ENCODE data around the gene ESYT2.
"Not testable (repeated sequence)": the region's sequence is repeated elsewhere in the genome, so short reads cannot be mapped to it uniquely, and the experiment has no call there.

The ESYT2 gene

GRCh38 chr7:158702196-158702595 lies 127.1 kb downstream of the ESYT2 start:
- Histone ChIP-seq H3K9ac (ENCODE audit: low read depth in 1 of 2, low read length in 2 of 2) (no peak overlapping the region), H3K9me3 (ENCODE audit: control insufficient read depth in 1 of 2, low read length in 2 of 2) (no peaks in the 10 kb centered on the region), H3K4me3 (ENCODE audit: low read depth in 1 of 2, low read length in 2 of 2) (no peak overlapping the region), H3K27me3 (ENCODE audit: control insufficient read depth in 1 of 2, insufficient read depth in 2 of 2, low read length in 2 of 2) (no peaks in the 10 kb centered on the region), H3K36me3 (ENCODE audit: control insufficient read depth in 1 of 2, insufficient read depth in 2 of 2, low read length in 2 of 2) (peaks cover 0 to 3% of the 10 kb centered on the region in 2 donors), H3K27ac (ENCODE audit: low read depth, low read length) (no peak overlapping the region), H3K4me1 (ENCODE audit: control insufficient read depth in 1 of 2, insufficient read depth in 2 of 2, low read length in 2 of 2) (peaks cover 15% of the 10 kb centered on the region in 2 donors)

DNA sequence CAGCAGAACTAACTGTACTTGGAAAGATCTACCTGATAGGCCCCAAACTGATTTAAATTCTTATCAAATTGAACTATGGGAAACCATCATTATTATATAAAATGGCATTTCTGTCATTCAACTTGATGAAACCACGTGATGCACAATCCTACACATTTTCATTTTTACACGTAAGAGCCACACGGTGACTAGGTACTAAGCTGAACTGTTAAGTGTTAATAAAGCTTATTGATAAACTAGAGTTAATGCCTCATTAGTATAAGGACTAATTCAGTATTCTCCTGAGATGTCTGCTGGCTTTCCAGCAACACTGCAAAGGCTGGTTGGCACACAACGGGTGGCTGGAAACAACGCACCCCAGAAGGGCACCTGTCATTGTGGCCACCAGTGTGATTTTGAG lies 129.3 kb downstream of the ESYT2 start:
- Histone ChIP-seq H3K9me3 (ENCODE audit: control insufficient read depth in 1 of 2, low read length in 2 of 2) (no peaks in the 10 kb centered on the region), H3K4me1 (ENCODE audit: control insufficient read depth in 1 of 2, insufficient read depth in 2 of 2, low read length in 2 of 2) (peaks cover 10 to 16% of the 10 kb centered on the region in 2 donors), H3K27me3 (ENCODE audit: control insufficient read depth in 1 of 2, insufficient read depth in 2 of 2, low read length in 2 of 2) (no peaks in the 10 kb centered on the region), H3K4me3 (ENCODE audit: low read depth in 1 of 2, low read length in 2 of 2) (no peak overlapping the region), H3K36me3 (ENCODE audit: control insufficient read depth in 1 of 2, insufficient read depth in 2 of 2, low read length in 2 of 2) (peaks cover 0 to 3% of the 10 kb centered on the region in 2 donors), H3K27ac (ENCODE audit: low read depth, low read length) (no peak overlapping the region), H3K9ac (ENCODE audit: low read depth in 1 of 2, low read length in 2 of 2) (no peak overlapping the region)

GRCh38 chr7:158699341-158699740 lies 130.0 kb downstream of the ESYT2 start:
- H3K27me3 ChIP-seq (ENCODE audit: control insufficient read depth in 1 of 2, insufficient read depth in 2 of 2, low read length in 2 of 2): no peaks in the 10 kb centered on the region
- no peak overlapping the region for H3K27ac ChIP-seq (ENCODE audit: low read depth, low read length)
- peaks cover 0 to 3% of the 10 kb centered on the region in 2 donors for H3K36me3 ChIP-seq (ENCODE audit: control insufficient read depth in 1 of 2, insufficient read depth in 2 of 2, low read length in 2 of 2)
- no peaks in the 10 kb centered on the region for H3K9me3 ChIP-seq (ENCODE audit: control insufficient read depth in 1 of 2, low read length in 2 of 2)
- no peak overlapping the region for H3K4me3 ChIP-seq (ENCODE audit: low read depth in 1 of 2, low read length in 2 of 2)
- H3K4me1 ChIP-seq (ENCODE audit: control insufficient read depth in 1 of 2, insufficient read depth in 2 of 2, low read length in 2 of 2): peaks cover 9 to 16% of the 10 kb centered on the region in 2 donors
- H3K9ac ChIP-seq (ENCODE audit: low read depth in 1 of 2, low read length in 2 of 2): no peak overlapping the region

DNA sequence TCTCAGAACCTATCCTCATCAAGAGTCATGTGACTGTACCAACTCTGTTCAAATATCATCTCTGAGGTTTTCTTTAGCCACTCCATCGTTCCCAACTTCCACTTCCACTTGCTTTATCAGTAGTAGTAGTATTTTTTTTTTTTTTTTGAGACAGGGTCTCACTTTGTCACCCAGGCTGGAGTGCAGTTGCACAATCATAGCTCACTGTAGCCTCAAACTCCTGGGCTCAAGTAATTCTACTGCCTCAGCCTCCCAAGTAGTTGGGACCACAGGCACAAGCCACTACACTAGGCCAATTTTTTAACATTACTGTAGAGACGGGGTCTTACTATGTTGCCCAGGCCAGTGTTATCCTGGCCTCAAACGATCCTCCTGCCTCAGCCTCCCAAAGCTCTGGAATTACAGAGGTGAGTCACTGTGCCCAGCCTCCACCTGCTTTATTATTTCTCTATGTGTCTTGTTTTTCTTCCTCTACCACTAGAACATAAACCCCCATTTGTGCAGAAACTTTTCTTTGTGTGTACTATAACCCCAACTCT lies 130.6 kb downstream of the ESYT2 start:
- Histone ChIP-seq H3K9ac (ENCODE audit: low read depth in 1 of 2, low read length in 2 of 2) (no peak overlapping the region), H3K27me3 (ENCODE audit: control insufficient read depth in 1 of 2, insufficient read depth in 2 of 2, low read length in 2 of 2) (no peaks in the 10 kb centered on the region), H3K4me1 (ENCODE audit: control insufficient read depth in 1 of 2, insufficient read depth in 2 of 2, low read length in 2 of 2) (peaks cover 3 to 11% of the 10 kb centered on the region in 2 donors), H3K36me3 (ENCODE audit: control insufficient read depth in 1 of 2, insufficient read depth in 2 of 2, low read length in 2 of 2) (peaks cover 0 to 3% of the 10 kb centered on the region in 2 donors), H3K9me3 (ENCODE audit: control insufficient read depth in 1 of 2, low read length in 2 of 2) (no peaks in the 10 kb centered on the region), H3K4me3 (ENCODE audit: low read depth in 1 of 2, low read length in 2 of 2) (no peak overlapping the region), H3K27ac (ENCODE audit: low read depth, low read length) (no peak overlapping the region)

DNA sequence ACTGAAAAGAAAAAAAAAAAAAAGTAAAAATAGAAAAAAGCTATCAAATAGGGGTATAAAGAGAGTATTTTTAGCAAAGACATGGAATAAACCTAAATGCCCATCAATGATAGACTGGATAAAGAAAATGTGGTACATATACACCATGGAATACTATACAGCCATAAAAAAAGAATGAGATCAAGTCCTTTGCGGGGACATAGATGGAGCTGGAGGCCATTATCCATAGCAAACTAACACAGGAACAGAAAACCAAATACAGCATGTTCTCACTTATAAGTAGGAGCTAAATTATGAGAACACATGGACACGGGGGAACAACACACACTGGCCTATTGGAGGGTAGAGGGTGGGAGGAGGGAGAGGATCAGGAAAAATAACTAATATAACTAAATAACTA lies 131.7 kb downstream of the ESYT2 start:
- H3K27me3 ChIP-seq (ENCODE audit: control insufficient read depth in 1 of 2, insufficient read depth in 2 of 2, low read length in 2 of 2); H3K36me3 ChIP-seq (ENCODE audit: control insufficient read depth in 1 of 2, insufficient read depth in 2 of 2, low read length in 2 of 2); H3K4me3 ChIP-seq (ENCODE audit: low read depth in 1 of 2, low read length in 2 of 2): not testable (repeated sequence)

DNA sequence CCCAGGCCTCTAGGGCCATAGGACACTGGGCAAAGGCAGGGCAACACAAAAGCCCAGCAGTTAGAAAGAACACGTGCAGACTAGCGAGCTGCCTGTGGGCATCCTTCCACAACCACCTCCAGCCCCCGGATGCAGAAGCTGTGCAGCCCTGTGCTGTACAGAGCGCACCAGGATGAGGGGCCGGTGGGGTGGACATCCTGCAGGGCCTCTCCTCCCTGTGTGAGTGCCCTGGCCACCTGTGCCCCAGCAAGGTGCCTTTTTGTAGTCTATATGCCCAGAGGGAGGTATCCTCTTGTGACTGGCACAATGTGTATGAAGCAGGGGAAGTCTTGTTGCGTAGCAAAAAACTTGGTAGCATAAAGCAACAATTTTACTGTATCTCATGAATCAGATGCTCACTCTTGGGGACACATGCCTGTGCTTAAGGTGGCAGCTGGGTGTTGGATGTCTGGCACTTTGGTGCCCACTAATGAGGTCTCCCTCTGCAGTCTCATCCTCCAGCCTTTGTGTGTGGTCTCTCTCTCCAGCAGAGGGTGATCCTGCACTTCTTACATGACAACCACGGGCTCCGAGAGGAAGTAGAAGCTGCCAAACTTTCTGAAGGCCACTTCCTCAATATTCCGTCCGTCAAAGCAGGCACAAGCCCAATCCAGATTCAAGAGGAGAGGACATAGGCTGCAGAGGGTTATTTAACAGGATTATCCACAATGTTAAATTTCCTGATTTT lies 133.4 kb downstream of the ESYT2 start:
- no peak overlapping the region for H3K4me3 ChIP-seq (ENCODE audit: low read depth in 1 of 2, low read length in 2 of 2)
- no peaks in the 10 kb centered on the region for H3K9me3 ChIP-seq (ENCODE audit: control insufficient read depth in 1 of 2, low read length in 2 of 2)
- H3K36me3 ChIP-seq (ENCODE audit: control insufficient read depth in 1 of 2, insufficient read depth in 2 of 2, low read length in 2 of 2): peaks cover 0 to 3% of the 10 kb centered on the region in 2 donors
- H3K9ac ChIP-seq (ENCODE audit: low read depth in 1 of 2, low read length in 2 of 2): no peak overlapping the region
- H3K4me1 ChIP-seq (ENCODE audit: control insufficient read depth in 1 of 2, insufficient read depth in 2 of 2, low read length in 2 of 2): peaks cover 0 to 5% of the 10 kb centered on the region in 2 donors
- no peaks in the 10 kb centered on the region for H3K27me3 ChIP-seq (ENCODE audit: control insufficient read depth in 1 of 2, insufficient read depth in 2 of 2, low read length in 2 of 2)
- no peak overlapping the region for H3K27ac ChIP-seq (ENCODE audit: low read depth, low read length)

More for the DNA sequence above, 131.7 kb downstream of the ESYT2 start:
- H3K9me3 ChIP-seq (ENCODE audit: control insufficient read depth in 1 of 2, low read length in 2 of 2); H3K27ac ChIP-seq (ENCODE audit: low read depth, low read length); H3K4me1 ChIP-seq (ENCODE audit: control insufficient read depth in 1 of 2, insufficient read depth in 2 of 2, low read length in 2 of 2); H3K9ac ChIP-seq (ENCODE audit: low read depth in 1 of 2, low read length in 2 of 2): not testable (repeated sequence)

- H3K4me1 ChIP-seq (ENCODE audit: control insufficient read depth in 1 of 2, insufficient read depth in 2 of 2, low read length in 2 of 2): peaks cover 0 to 5% of the 10 kb centered on the region in 2 donors
- H3K9me3 ChIP-seq (ENCODE audit: control insufficient read depth in 1 of 2, low read length in 2 of 2): no peaks in the 10 kb centered on the region
- H3K4me3 ChIP-seq (ENCODE audit: low read depth in 1 of 2, low read length in 2 of 2): no peak overlapping the region
- no peaks in the 10 kb centered on the region for H3K27me3 ChIP-seq (ENCODE audit: control insufficient read depth in 1 of 2, insufficient read depth in 2 of 2, low read length in 2 of 2)
- H3K36me3 ChIP-seq (ENCODE audit: control insufficient read depth in 1 of 2, insufficient read depth in 2 of 2, low read length in 2 of 2): peaks cover 0 to 6% of the 10 kb centered on the region in 2 donors
- H3K9ac ChIP-seq (ENCODE audit: low read depth in 1 of 2, low read length in 2 of 2): no peak overlapping the region
- no peak overlapping the region for H3K27ac ChIP-seq (ENCODE audit: low read depth, low read length)
Observed at GRCh38 chr7:158695056-158695455, 134.3 kb downstream of the ESYT2 start.

DNA sequence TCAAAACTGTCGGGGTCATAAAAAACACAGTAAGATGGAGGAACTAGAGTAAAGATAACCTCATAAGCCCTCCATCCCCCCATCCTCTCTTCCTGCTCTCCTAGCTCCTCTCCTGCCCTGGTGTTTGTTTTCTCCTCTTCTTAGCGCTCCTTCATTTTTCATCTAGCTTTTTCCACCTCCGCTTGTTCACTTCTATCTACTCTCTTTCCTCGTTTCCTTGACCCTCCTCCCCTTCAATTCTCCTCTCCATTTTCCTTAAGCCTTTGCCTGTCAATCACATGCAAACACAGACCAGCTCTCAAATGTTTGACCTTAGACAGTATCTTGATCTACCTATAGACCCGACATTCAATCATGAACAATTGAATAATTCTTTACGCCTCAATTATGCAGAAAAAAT lies 134.7 kb downstream of the ESYT2 start:
- H3K9me3 ChIP-seq (ENCODE audit: control insufficient read depth in 1 of 2, low read length in 2 of 2): no peaks in the 10 kb centered on the region
- H3K36me3 ChIP-seq (ENCODE audit: control insufficient read depth in 1 of 2, insufficient read depth in 2 of 2, low read length in 2 of 2): peaks cover 0 to 6% of the 10 kb centered on the region in 2 donors
- peaks cover 0 to 5% of the 10 kb centered on the region in 2 donors for H3K4me1 ChIP-seq (ENCODE audit: control insufficient read depth in 1 of 2, insufficient read depth in 2 of 2, low read length in 2 of 2)
- H3K9ac ChIP-seq (ENCODE audit: low read depth in 1 of 2, low read length in 2 of 2): no peak overlapping the region
- H3K27me3 ChIP-seq (ENCODE audit: control insufficient read depth in 1 of 2, insufficient read depth in 2 of 2, low read length in 2 of 2): no peaks in the 10 kb centered on the region
- no peak overlapping the region for H3K27ac ChIP-seq (ENCODE audit: low read depth, low read length)
- H3K4me3 ChIP-seq (ENCODE audit: low read depth in 1 of 2, low read length in 2 of 2): no peak overlapping the region

- Histone ChIP-seq H3K27me3 (ENCODE audit: control insufficient read depth in 1 of 2, insufficient read depth in 2 of 2, low read length in 2 of 2) (no peaks in the 10 kb centered on the region), H3K36me3 (ENCODE audit: control insufficient read depth in 1 of 2, insufficient read depth in 2 of 2, low read length in 2 of 2) (peaks cover 3 to 27% of the 10 kb centered on the region in 2 donors), H3K9ac (ENCODE audit: low read depth in 1 of 2, low read length in 2 of 2) (no peak overlapping the region), H3K9me3 (ENCODE audit: control insufficient read depth in 1 of 2, low read length in 2 of 2) (no peaks in the 10 kb centered on the region), H3K27ac (ENCODE audit: low read depth, low read length) (no peak overlapping the region), H3K4me1 (ENCODE audit: control insufficient read depth in 1 of 2, insufficient read depth in 2 of 2, low read length in 2 of 2) (no peaks in the 10 kb centered on the region), H3K4me3 (ENCODE audit: low read depth in 1 of 2, low read length in 2 of 2) (no peak overlapping the region)
Observed at GRCh38 chr7:158689488-158689887, 139.8 kb downstream of the ESYT2 start.

DNA sequence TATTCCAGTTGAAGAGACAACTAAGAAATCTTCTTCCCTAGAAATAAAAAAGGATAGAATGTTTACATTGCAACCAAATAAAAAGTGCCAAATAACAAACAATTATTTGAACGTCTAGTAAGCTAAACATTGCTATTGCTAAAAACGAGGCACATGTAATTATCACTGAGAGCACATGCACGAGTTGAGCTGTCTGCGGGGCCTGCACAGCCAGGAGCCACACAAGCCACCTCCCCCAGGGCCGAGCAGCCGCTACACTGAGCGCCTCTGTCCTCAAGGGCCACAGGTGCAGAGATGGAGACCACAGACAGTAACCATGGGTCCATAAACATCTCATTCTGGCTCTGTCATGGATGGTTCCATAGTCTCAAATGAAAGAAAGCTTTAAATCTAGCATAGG lies 141.9 kb downstream of the ESYT2 start:
- no peak overlapping the region for H3K9ac ChIP-seq (ENCODE audit: low read depth in 1 of 2, low read length in 2 of 2)
- H3K4me1 ChIP-seq (ENCODE audit: control insufficient read depth in 1 of 2, insufficient read depth in 2 of 2, low read length in 2 of 2): no peaks in the 10 kb centered on the region
- no peaks in the 10 kb centered on the region for H3K27me3 ChIP-seq (ENCODE audit: control insufficient read depth in 1 of 2, insufficient read depth in 2 of 2, low read length in 2 of 2)
- H3K4me3 ChIP-seq (ENCODE audit: low read depth in 1 of 2, low read length in 2 of 2): no peak overlapping the region
- no peak overlapping the region for H3K27ac ChIP-seq (ENCODE audit: low read depth, low read length)
- no peaks in the 10 kb centered on the region for H3K9me3 ChIP-seq (ENCODE audit: control insufficient read depth in 1 of 2, low read length in 2 of 2)
- peaks cover 3 to 33% of the 10 kb centered on the region in 2 donors for H3K36me3 ChIP-seq (ENCODE audit: control insufficient read depth in 1 of 2, insufficient read depth in 2 of 2, low read length in 2 of 2)
